HG03457 (cell line): ENCODE results near the gene DTHD1.
A peak's percentile ranks its signal among the peaks of the same experiment; 100 is the strongest.

ENCODE experiments used
- ATAC-seq: cut with Tn5 transposase; IDR thresholded peaks from one replicate; pipeline ENCODE4 v1.9.1; 2021; ENCODE audit warnings: moderate number of reproducible peaks; ENCODE audit not compliant: unreplicated experiment

DTHD1 gene

DNA sequence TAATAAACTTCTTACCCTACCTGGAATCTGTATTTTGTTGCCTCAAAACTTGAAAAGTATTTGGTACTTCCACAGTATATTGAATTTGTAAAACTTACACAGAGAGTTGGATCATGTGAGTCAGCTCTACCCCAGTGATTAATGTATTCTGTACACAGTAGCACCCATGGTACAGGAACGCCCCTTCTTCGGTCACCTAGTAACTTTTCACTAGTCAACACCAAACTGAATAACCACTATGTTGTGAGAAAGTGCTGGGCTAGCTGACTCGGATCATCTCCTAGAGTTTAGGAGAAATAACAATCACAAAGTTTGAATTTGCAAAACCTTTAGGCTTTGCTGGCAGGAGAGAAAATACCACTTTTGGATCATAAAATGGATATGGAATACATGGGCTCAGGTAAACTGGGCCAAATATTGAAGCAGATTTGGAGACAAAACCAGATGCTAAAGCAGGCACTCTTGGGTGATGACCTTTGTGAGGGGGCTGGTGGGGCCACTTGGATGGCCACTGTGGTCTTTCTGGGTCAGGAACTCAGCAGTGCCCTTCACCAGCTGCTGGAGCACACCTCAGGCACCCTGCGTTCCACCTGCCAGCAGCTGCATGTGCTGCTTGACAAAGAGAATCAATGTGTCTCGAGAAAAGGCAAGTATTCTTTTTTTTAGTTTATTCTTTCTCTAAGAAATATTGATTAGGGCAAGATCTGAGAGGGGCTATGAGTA, at the start of gene DTHD1:
Gene DTHD1 (plus strand): TSS at position 233 of the 723 bp plus-strand sequence. CDS start 143 bp downstream, at position 376.
- no peak for ATAC-seq

DNA sequence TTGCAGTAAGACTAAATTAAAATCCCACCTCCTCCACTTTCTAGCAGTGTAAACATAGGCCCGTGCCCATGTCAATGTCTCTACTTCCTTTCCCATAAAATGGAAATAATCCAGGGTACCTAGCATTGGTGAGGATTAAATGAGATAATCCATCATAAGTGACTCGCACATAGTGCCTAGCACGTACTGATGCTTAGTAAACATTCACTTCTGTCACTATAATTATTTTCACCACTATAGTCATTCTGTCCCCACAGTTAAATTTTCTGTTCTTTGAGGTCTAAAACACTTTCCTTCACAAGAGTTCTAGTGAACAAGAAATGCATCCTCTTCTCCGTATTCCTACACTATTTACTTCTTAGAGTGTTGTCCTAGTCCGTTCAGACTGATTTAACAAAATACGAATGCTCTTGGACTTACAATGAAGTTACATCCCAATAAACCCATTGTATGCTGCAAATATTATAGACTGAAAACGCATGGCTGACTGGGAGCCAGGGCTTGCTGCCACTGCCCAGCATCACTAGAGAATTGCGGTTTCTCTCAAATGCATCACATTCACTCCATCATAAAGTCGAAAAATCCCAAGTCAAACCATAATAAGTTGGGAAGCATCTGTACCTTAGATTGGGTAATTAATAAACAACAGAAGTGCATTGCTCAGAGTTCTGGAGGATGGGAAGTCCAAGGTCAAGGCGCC, 47.7 kb upstream of the DTHD1 start:
- ATAC-seq: no peak

GRCh38 chr4:36235306-36235705, 46.1 kb upstream of the DTHD1 start:
- ATAC-seq: no peak

DNA sequence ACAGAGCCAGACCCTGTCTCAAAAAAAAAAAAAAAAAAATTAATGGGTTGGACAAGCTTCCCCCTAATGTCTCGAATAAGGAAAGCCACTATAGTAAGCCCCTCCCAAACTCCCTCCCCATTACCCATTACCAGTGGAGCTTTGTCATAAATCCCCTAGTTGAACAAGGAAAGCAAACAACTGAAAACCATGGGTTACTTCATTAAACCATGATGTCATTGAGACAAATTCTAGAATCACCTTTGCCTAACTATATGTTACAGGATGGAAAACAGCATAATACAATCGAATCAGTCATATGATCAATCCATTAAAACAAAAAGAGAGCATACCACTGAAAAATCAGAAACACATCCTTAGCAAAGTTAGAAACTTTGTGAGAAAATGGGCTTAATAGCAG, 45.3 kb upstream of the DTHD1 start:
- no peak for ATAC-seq

- ATAC-seq: no peak
These were observed 43.8 kb upstream of the DTHD1 start for GRCh38 chr4:36237366-36238313.

DNA sequence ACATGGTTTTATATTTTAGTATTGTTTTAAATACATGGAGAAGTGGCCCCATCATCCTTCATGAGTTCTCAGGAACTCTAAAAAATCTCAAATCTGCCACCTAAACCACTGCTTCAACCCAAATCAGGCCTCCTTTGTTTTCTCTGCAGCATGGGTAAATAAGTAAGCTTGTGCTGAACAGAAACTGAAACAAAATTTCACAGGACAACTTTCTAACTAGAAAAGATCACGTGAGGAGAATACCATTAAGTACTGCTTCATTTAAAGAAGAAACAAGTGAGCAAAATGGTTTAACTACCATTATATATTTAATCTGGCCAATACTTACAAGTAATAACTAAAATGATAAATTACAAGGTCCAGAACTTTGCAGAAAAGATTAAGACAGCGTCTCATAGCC, 39.6 kb upstream of the DTHD1 start:
- peak; percentile 50 for ATAC-seq

DNA sequence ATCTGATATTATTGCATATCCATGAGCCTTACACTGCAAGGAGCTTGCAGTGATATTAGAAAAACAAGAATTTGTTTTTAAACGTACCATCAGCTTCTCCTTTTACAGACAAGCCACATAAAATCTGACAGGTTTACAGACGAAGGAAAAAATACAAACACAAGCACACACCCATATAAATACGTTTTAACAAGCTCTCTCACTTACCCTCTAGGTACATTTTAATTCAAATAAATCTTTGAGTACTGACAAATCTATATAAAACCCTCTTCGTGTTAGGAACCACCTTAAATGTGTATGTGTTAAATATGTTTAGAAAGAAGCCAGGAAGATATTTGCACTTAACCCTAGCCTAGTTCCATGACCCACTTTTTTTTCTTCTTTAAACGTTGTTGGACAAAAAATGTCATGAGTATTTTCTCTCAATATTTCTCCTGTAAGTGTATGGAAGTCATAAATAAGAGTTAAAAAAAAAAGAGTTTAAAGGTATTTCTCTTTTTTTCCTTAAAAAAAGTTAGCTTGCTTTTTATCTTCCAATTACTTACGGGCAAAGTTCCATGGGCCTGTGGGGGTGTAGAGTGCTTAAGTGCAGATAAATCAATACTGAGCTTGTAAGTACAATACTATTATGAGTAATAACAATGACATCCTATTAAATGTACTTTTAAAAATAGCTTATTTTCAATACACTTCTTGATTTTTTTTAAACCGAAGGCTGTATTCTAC, 38.6 kb upstream of the DTHD1 start:
- ATAC-seq: no peak

DNA sequence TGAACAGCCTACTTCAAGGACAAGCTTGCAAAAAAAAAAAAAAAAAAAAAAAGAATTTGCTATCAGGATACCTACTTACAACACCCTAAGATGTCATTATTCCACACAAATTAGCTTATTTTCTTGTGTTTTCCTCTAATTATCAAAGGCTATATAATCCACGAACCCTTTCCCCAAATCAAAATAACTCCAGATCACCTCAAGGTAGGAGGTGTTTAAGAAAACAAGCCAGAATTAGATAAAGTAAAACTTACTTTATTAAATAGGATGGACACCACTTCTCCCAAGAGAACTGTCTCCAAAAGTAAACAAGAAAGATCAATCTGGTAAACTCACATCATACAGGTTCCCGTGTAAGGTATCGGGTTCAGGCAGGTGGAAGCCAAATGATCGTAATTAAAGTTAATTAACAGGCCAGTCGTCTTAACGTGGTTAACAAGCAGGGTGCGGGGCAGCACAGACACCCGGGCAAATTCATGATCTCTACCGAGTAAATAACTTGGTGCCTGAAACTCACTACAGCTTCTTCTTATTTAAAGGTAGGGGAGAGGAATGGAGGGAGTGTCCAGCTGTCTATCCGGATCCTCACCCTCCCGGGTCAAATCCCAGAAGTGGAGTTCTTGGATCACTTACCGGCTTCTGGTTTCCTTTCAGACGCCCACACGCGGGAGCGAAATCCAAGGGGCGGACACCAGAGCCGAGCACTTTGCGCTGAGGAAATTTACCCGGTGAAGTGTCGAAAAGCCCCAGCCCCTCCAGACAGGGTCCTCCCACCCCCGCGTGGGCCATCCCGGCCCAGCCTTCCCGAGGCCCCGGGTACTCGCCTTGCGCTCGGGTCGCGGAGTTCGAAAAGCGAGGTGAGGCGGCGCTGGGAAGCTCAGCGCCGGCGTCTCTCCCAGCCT, 37.8 kb upstream of the DTHD1 start:
- ATAC-seq: no peak

GRCh38 chr4:36244257-36245082, 36.9 kb upstream of the DTHD1 start, which contains the start of gene ARAP2:
Gene ARAP2 (minus strand): TSS chr4:36244514. CDS start chr4:36229486, 15,028 bp downstream.
- ATAC-seq: peak; percentile 63

- ATAC-seq: no peak
These were observed 31.8 kb upstream of the DTHD1 start for GRCh38 chr4:36249610-36250009.

GRCh38 chr4:36251983-36252382, 29.4 kb upstream of the DTHD1 start:
- ATAC-seq: no peak

GRCh38 chr4:36254371-36254770, 27.0 kb upstream of the DTHD1 start:
- no peak for ATAC-seq

- ATAC-seq: peak; percentile 83
These were observed 25.8 kb upstream of the DTHD1 start for GRCh38 chr4:36255577-36255976.

DNA sequence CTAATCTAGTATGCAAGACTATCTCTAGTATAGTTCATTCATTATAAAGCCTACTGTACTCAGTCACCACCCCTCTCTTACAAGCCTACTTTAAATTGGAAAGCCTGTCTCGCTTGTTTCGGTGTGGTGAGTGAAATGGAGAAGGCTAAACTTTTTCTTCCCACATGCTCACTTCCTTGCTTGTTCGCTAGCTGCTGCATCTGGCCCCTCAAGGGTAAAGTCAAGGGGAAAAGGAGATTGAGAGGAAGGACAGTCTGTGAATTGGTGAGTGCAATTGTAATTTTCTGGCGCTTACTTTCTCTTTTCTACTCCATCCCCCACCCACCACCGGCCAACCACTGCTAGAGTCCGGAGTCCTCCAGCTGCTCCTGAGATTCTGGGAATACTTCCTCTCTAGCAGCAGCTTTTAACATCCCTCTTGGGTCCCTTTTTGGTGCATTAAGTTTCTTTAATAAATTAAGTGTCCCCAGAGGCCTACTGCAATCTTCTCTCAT, 25.0 kb upstream of the DTHD1 start:
- ATAC-seq: peak; percentile 42

- no peak for ATAC-seq
These were observed 20.7 kb upstream of the DTHD1 start for GRCh38 chr4:36260731-36261130.

GRCh38 chr4:36264207-36264826, 17.1 kb upstream of the DTHD1 start:
- no peak for ATAC-seq

DNA sequence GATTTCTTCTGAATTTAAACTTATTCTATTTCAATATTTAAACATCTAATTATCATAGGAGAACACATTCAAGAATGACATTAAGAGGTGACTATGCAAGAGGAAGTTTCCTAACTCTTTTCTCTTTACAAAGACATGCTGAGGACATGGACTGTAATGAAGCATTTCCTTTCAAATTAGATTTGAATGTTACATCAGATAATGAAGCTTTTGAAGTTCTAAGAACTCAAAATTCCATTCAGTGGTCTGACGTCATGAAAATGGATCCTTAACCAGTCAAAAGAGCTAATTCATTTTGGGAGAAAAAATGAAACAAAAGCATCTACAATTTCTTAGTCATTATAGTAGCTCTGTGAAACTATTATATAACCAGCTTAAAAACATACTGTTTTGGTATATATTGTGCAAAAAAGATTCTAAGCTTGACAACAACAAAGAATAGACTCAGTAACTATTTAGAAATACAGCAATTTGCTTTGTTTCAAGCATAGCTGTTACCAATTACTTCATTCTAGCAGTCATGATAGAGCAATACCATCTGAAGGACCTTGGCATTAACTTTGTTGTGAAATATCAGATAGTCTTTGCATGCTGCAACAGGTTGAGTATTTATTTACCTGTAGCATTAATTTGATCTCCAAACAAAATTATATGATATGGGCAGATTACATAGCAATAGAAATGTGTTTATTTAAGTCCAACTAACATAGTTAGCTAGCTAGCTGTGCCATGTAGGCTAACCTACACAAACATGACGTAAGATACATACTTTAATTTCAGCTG, 13.7 kb upstream of the DTHD1 start:
- ATAC-seq: no peak
